ENCODE results near the gene EXOC6B. TPM values are rescaled to one million over a fixed set of nuclear protein-coding genes. Genes with fewer than 3 reads are reported as not detected.
A peak's percentile ranks its signal among the peaks of the same experiment; 100 is the strongest.

EXOC6B gene
- total RNA-seq, 6 experiments from 2014 or later, result 7.8 to 15.1 (median 9.1) TPM

DNA sequence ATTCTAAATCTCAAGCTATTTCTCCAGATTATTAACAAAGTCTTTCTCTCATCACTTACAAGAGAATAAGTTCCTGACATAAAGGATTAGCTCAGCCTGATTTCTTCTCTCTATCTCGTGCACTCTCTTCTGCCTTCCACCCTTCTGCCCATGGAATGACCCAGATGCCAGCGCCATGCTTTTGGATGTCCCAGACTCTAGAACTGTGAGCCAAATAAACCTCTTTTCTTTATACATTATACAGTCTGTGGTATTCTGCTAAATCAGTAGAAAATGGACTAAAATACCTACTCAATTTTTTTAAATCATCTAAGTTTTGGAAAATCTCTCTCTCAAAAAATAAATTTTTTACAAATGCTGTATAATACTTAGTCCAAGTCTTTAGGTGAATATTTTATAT is 218.6 kb downstream of the EXOC6B start:
- no peak overlapping the region for H3K27ac ChIP-seq
- ATAC-seq (no peak), DNase-seq (no peak)
- TF ChIP-seq POLR2A (IDR thresholded peaks at IDR 0.05), result no peak
- TF ChIP-seq, protein P1, sequence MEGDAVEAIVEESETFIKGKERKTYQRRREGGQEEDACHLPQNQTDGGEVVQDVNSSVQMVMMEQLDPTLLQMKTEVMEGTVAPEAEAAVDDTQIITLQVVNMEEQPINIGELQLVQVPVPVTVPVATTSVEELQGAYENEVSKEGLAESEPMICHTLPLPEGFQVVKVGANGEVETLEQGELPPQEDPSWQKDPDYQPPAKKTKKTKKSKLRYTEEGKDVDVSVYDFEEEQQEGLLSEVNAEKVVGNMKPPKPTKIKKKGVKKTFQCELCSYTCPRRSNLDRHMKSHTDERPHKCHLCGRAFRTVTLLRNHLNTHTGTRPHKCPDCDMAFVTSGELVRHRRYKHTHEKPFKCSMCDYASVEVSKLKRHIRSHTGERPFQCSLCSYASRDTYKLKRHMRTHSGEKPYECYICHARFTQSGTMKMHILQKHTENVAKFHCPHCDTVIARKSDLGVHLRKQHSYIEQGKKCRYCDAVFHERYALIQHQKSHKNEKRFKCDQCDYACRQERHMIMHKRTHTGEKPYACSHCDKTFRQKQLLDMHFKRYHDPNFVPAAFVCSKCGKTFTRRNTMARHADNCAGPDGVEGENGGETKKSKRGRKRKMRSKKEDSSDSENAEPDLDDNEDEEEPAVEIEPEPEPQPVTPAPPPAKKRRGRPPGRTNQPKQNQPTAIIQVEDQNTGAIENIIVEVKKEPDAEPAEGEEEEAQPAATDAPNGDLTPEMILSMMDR (IDR thresholded peaks at IDR 0.05), result no peak
- H3K4me3 ChIP-seq, result no peak overlapping the region
- H3K9me3 ChIP-seq, result no peaks in the 10 kb centered on the region
- intact Hi-C loops (cut with DNase I), result no loop called here
- no peaks in the 10 kb centered on the region for H3K27me3 ChIP-seq
- H3K36me3 ChIP-seq, result no peaks in the 10 kb centered on the region
- WGBS (ENCODE audit: insufficient coverage, low coverage, low lambda C conversion rate, missing lambda C conversion rate), result 81% methylated on average over 2 of the region's 2 CpGs
- H3K4me1 ChIP-seq, result no peaks in the 10 kb centered on the region

DNA sequence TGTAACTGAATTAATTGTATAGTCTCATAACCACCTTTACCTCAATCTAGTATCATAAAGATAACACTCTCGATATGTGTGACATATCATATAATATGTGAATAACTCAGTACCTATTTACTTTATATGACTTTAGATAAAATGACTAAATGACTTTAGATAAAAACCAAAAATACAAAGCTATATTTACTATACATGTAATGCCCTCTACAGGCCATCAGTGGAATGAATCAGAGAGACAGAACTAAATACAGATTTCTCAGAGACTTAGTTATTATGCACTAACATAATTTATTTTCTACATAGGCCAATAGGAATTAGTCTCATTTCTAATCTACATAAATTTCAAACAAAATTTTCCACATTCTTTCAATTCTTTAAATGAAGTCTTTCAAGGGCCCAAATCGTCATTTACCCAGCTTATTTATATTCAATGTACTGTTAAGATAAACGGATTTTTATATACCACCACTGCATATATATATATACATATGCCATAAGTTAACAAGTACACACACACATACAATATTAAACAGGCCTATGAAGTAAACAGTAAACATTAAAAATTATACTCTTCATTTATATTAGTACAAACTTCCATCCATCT is 219.9 kb downstream of the EXOC6B start:
- intact Hi-C loops (cut with DNase I), result no loop called here
- ATAC-seq, result peak in 2 of 4 donors; percentile 44 to 46

DNA sequence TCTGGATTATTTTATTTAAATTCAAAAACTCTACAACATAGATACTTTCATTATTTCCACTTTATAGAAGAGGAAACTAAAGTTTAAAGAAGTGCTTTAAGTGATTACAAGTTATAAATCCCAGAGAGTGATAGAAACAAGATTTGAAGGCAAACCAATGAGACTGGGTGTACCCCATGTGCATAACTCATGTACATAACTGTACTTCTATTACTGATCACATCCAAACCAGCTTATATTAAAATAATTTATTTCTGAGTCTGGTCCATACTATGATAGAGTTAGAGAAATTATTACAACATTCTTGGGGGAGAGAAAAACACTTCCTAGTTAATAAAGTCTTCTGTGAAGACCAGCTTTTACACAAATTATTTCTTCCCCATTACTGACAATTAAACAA is 221.4 kb downstream of the EXOC6B start:
- Histone ChIP-seq H3K4me3 (no peak overlapping the region), H3K36me3 (no peaks in the 10 kb centered on the region), H3K27ac (no peak overlapping the region), H3K4me1 (no peaks in the 10 kb centered on the region), H3K27me3 (no peaks in the 10 kb centered on the region), H3K9me3 (no peaks in the 10 kb centered on the region)
- no peak for ATAC-seq
- no peak for DNase-seq
- intact Hi-C loops (cut with DNase I), result no loop called here
- TF ChIP-seq POLR2A (IDR thresholded peaks at IDR 0.05), result no peak
- TF ChIP-seq, protein P1 (IDR thresholded peaks at IDR 0.05), result no peak

More for the DNA sequence above, 219.9 kb downstream of the EXOC6B start:
- H3K27me3 ChIP-seq, result no peaks in the 10 kb centered on the region
- H3K27ac ChIP-seq, result no peak overlapping the region
- no peak overlapping the region for H3K4me3 ChIP-seq
- WGBS (ENCODE audit: insufficient coverage, low coverage, low lambda C conversion rate, missing lambda C conversion rate), result 70% methylated on average over 3 of the region's 3 CpGs
- no peaks in the 10 kb centered on the region for H3K9me3 ChIP-seq
- TF ChIP-seq, protein P1 (IDR thresholded peaks at IDR 0.05), result peak; percentile 55 to 74 (median 68)
- no peak for TF ChIP-seq POLR2A (IDR thresholded peaks at IDR 0.05)
- no peak for DNase-seq
- no peaks in the 10 kb centered on the region for H3K36me3 ChIP-seq
- no peaks in the 10 kb centered on the region for H3K4me1 ChIP-seq

DNA sequence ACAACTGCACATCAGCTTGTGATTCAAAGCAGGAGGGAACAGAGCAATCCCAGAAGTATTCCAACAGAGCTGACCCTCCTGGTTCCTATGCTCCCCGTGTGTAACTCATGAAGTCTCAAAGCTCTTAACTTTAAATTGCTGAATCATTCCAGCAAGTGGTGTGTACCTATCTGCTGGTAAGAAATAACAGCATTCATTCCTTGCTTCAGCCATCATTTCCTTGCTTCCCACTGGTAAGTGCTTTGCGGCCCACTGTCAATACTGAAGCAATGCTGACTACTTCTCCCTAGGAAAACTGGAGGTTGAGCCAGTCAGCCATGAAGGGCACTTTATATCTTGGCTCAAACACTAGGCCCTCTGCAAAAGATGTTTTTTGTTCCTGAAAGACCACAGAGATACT is 222.4 kb downstream of the EXOC6B start:
- H3K4me3 ChIP-seq, result no peak overlapping the region
- H3K4me1 ChIP-seq, result no peaks in the 10 kb centered on the region
- no peaks in the 10 kb centered on the region for H3K36me3 ChIP-seq
- H3K27ac ChIP-seq, result no peak overlapping the region
- ATAC-seq (no peak), DNase-seq (no peak)
- 83% methylated on average over 1 of the region's 2 CpGs for WGBS (ENCODE audit: insufficient coverage, low coverage, low lambda C conversion rate, missing lambda C conversion rate)
- intact Hi-C loops (cut with DNase I), result no loop called here
- no peaks in the 10 kb centered on the region for H3K9me3 ChIP-seq
- TF ChIP-seq, protein P1 (IDR thresholded peaks at IDR 0.05), result no peak
- no peak for TF ChIP-seq POLR2A (IDR thresholded peaks at IDR 0.05)
- H3K27me3 ChIP-seq, result no peaks in the 10 kb centered on the region

DNA sequence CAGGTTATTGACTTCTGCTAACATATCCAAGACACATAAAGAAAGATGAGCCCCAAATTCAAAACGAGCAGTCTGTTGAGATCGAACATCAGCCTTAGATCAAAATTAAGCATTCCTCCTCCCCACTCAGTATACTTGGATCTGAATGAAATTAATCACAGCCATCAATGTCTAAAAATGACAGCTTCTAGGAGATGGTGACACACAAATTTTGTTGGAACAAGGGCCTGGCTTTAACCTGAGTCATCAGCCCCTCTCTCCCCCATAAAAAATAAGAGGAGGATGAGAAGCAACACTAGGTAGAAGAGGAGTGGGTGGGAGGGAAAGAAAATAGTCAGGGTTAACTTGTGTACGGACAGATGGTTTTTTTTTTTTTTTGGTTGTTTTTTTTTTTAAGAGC is 223.1 kb downstream of the EXOC6B start:
- Histone ChIP-seq H3K36me3 (no peaks in the 10 kb centered on the region), H3K9me3 (no peaks in the 10 kb centered on the region), H3K4me1 (no peaks in the 10 kb centered on the region), H3K27ac (no peak overlapping the region), H3K27me3 (no peaks in the 10 kb centered on the region), H3K4me3 (no peak overlapping the region)
- 85% methylated on average over 3 of the region's 3 CpGs for WGBS (ENCODE audit: insufficient coverage, low coverage, low lambda C conversion rate, missing lambda C conversion rate)
- intact Hi-C loops (cut with DNase I), result no loop called here
- TF ChIP-seq, protein P1 (IDR thresholded peaks at IDR 0.05), result no peak
- no peak for TF ChIP-seq POLR2A (IDR thresholded peaks at IDR 0.05)
- ATAC-seq, result no peak
- no peak for DNase-seq
